ENCODE data around the gene DNAH14.
"Not testable (repeated sequence)": the region's sequence is repeated elsewhere in the genome, so short reads cannot be mapped to it uniquely, and the experiment has no call there.

GRCh38 chr1:224881308-224881692 is 48.2 kb upstream of the DNAH14 start:
- not testable (repeated sequence) for TF ChIP-seq CTCF (IDR thresholded peaks at IDR 0.05; ENCODE audit: extremely low read depth in 1 of 2, insufficient read depth in 1 of 2, low read depth in 1 of 2, low read length in 2 of 2); EZH2 (IDR thresholded peaks at IDR 0.05; ENCODE audit: borderline replicate concordance, low read depth, low read length, severe bottlenecking); POLR2A (IDR thresholded peaks at IDR 0.05; ENCODE audit: low read depth, low read length)

All from endothelial cell of umbilical vein (primary cell).